H1 (cell line): Measurements from ENCODE around the gene CCDC117. TPM values are rescaled to one million over a fixed set of nuclear protein-coding genes. Genes with fewer than 3 reads are reported as not detected.

Source experiments
- CTCF ChIA-PET: fragments of 300-600 bp; sonication (Branson Sonifier 250); formaldehyde crosslinking; loops from one replicate; lab custom pipeline; 2021; ENCODE audit not compliant: partially characterized antibody; lab: Charles Lee
- POLR2A ChIA-PET: fragments of 300-600 bp; sonication (Branson Sonifier 250); formaldehyde crosslinking; loops from one replicate; lab custom pipeline; 2021; ENCODE audit warnings: inconsistent platforms; ENCODE audit not compliant: partially characterized antibody; lab: Charles Lee
- DNase-seq, 2 experiments: peaks; one replicate each; pipeline versions ENCODE4 v3.0.0 to v3.0.0-alpha.2; 2010 to 2022; ENCODE audit warnings: low spot score in 2 of 2, low read depth in 1 of 2, mixed read lengths in 1 of 2
- FAIRE-seq: peaks from 2 replicates; lab custom pipeline; 2011; peaks lifted over from hg19 to GRCh38; lab: Jason Lieb, UNC
- H2AFZ ChIP-seq: 2 replicates; pipeline ENCODE4 v1.8.1; 2012; ENCODE audit warnings: low read length, inconsistent platforms
- H2AK5ac ChIP-seq: 2 replicates; pipeline ENCODE4 v1.6.1; 2013; ENCODE audit warnings: low read depth, low read length
- H2BK120ac ChIP-seq: replicated peaks from 2 replicates; pipeline ENCODE3; 2013; ENCODE audit warnings: low read depth, low read length, inconsistent platforms
- H2BK12ac ChIP-seq: 2 replicates; pipeline ENCODE4 v1.6.1; 2013; ENCODE audit warnings: low read depth, low read length
- H2BK15ac ChIP-seq: 2 replicates; pipeline ENCODE4 v1.6.1; 2013; ENCODE audit warnings: low read length
- H2BK20ac ChIP-seq: 2 replicates; pipeline ENCODE4 v1.6.1; 2013; ENCODE audit warnings: low read length
- H2BK5ac ChIP-seq: 2 replicates; pipeline ENCODE4 v1.6.1; 2013; ENCODE audit warnings: low read depth, low read length
- H3K14ac ChIP-seq: 2 replicates; pipeline ENCODE4 v1.6.1; 2013; ENCODE audit warnings: inconsistent platforms; ENCODE audit not compliant: insufficient read length
- H3K18ac ChIP-seq: 2 replicates; pipeline ENCODE4 v1.6.1; 2013; ENCODE audit warnings: low read length; ENCODE audit errors: extremely low read depth
- H3K23ac ChIP-seq: 2 replicates; pipeline ENCODE4 v1.6.1; 2013; ENCODE audit warnings: inconsistent platforms; ENCODE audit not compliant: insufficient read length
- H3K23me2 ChIP-seq: 2 replicates; pipeline ENCODE4 v1.6.1; 2013; ENCODE audit warnings: low read depth, low read length
- H3K27ac ChIP-seq: 2 replicates; pipeline ENCODE4 v1.6.1; 2011; ENCODE audit warnings: low read depth, low read length, inconsistent platforms
- H3K27me3 ChIP-seq, 4 experiments: replicated peaks in 1 of 4; 1 replicate in 1 of 4; 2 replicates in 3 of 4; pipeline versions ENCODE4 v1.6.1 to v1.8.1; 2011 to 2013; ENCODE audit warnings: low read length in 3 of 4, mild to moderate bottlenecking in 3 of 4, inconsistent platforms in 2 of 4, mixed read lengths in 2 of 4, moderate library complexity in 1 of 4; ENCODE audit not compliant: control insufficient read depth in 3 of 4, insufficient read depth in 3 of 4; ENCODE audit errors: extremely low read depth in 1 of 4
- H3K36me3 ChIP-seq, 4 experiments: 2 replicates each; pipeline versions ENCODE4 v1.6.1 to v1.8.1; 2011 to 2013; ENCODE audit warnings: mild to moderate bottlenecking in 4 of 4, low read length in 3 of 4, moderate library complexity in 2 of 4, control low read depth in 1 of 4, inconsistent platforms in 1 of 4; ENCODE audit not compliant: insufficient read depth in 4 of 4, control insufficient read depth in 2 of 4
- H3K4ac ChIP-seq: replicated peaks from 2 replicates; pipeline ENCODE3; 2013; ENCODE audit warnings: low read length, low read depth, mixed read lengths, inconsistent platforms; ENCODE audit not compliant: insufficient read length
- H3K4me1 ChIP-seq, 4 experiments: replicated peaks in 1 of 4; 1 replicate in 1 of 4; 2 replicates in 3 of 4; pipeline versions ENCODE4 v1.6.1 to v1.8.1; 2011 to 2013; ENCODE audit warnings: low read length in 3 of 4, inconsistent platforms in 2 of 4, mixed read lengths in 1 of 4; ENCODE audit not compliant: insufficient read depth in 4 of 4, control insufficient read depth in 3 of 4
- H3K4me2 ChIP-seq, 2 experiments: 2 replicates each; pipeline versions ENCODE4 v1.6.1 to v1.8.1; 2011 to 2013; ENCODE audit warnings: low read depth in 2 of 2, low read length in 2 of 2, control low read depth in 1 of 2, inconsistent platforms in 1 of 2, mild to moderate bottlenecking in 1 of 2; ENCODE audit not compliant: insufficient read depth in 1 of 2
- H3K4me3 ChIP-seq, 4 experiments: fragments of 200-600, 300-600 bp in 1 of 4; sonication (generic), shearing (Covaris generic), sonication (Bioruptor Twin) in 1 of 4; 2 replicates each; pipeline versions ENCODE4 v1.5.1 to v1.8.1; 2011 to 2016; ENCODE audit warnings: low read length in 4 of 4, low read depth in 3 of 4, control low read depth in 2 of 4, inconsistent platforms in 2 of 4, mild to moderate bottlenecking in 2 of 4, mixed read lengths in 1 of 4, moderate library complexity in 1 of 4; ENCODE audit not compliant: insufficient read depth in 2 of 4; ENCODE audit errors: extremely low read depth in 1 of 4
- H3K56ac ChIP-seq: replicated peaks from 2 replicates; pipeline ENCODE3; 2013; ENCODE audit warnings: low read depth, mild to moderate bottlenecking, mixed read lengths, low read length, inconsistent platforms; ENCODE audit not compliant: insufficient read length
- H3K79me1 ChIP-seq: 2 replicates; pipeline ENCODE4 v1.6.1; 2013; ENCODE audit warnings: low read depth, low read length, control low read depth
- H3K79me2 ChIP-seq, 2 experiments: 2 replicates each; pipeline versions ENCODE4 v1.6.1 to v1.8.1; 2012 to 2013; ENCODE audit warnings: low read length in 2 of 2, mild to moderate bottlenecking in 2 of 2, inconsistent platforms in 1 of 2; ENCODE audit not compliant: insufficient read depth in 2 of 2, control insufficient read depth in 1 of 2
- H3K9ac ChIP-seq, 4 experiments: replicated peaks in 1 of 4; 1 replicate in 1 of 4; 2 replicates in 3 of 4; pipeline versions ENCODE4 v1.6.1 to v1.8.1; 2011 to 2013; ENCODE audit warnings: low read depth in 3 of 4, low read length in 3 of 4, control low read depth in 2 of 4, mild to moderate bottlenecking in 2 of 4, moderate library complexity in 2 of 4, inconsistent platforms in 1 of 4; ENCODE audit errors: extremely low read depth in 1 of 4
- H3K9me3 ChIP-seq, 2 experiments: 2 replicates each; pipeline versions ENCODE4 v1.6.1 to v1.8.1; 2012 to 2013; ENCODE audit warnings: mild to moderate bottlenecking in 2 of 2, moderate library complexity in 2 of 2, control low read depth in 1 of 2, inconsistent platforms in 1 of 2, low read depth in 1 of 2, low read length in 1 of 2, mixed read lengths in 1 of 2; ENCODE audit not compliant: insufficient read depth in 2 of 2
- H4K20me1 ChIP-seq, 2 experiments: replicated peaks in 1 of 2; 2 replicates each; pipeline versions ENCODE3 to v1.8.1; 2011 to 2013; ENCODE audit warnings: inconsistent platforms in 2 of 2, low read length in 2 of 2, mild to moderate bottlenecking in 1 of 2; ENCODE audit not compliant: insufficient read depth in 2 of 2, control insufficient read depth in 1 of 2
- H4K5ac ChIP-seq: 2 replicates; pipeline ENCODE4 v1.6.1; 2013; ENCODE audit warnings: low read length, low read depth, mixed read lengths, inconsistent platforms; ENCODE audit not compliant: insufficient read length
- H4K8ac ChIP-seq: 2 replicates; pipeline ENCODE4 v1.8.0; 2013; ENCODE audit warnings: mild to moderate bottlenecking, moderate library complexity, low read length, inconsistent platforms; ENCODE audit not compliant: insufficient read depth; ENCODE audit errors: extremely low read depth
- H4K91ac ChIP-seq: replicated peaks from 2 replicates; pipeline ENCODE3; 2013; ENCODE audit warnings: low read length, mixed read lengths, inconsistent platforms; ENCODE audit not compliant: insufficient read length
- CTBP2 ChIP-seq: IDR thresholded peaks from 2 replicates; pipeline ENCODE4 v1.7.0; 2011; ENCODE audit warnings: borderline replicate concordance, mild to moderate bottlenecking, moderate library complexity, mixed read lengths, low read length; ENCODE audit not compliant: insufficient read depth, insufficient read length
- NRF1 ChIP-seq: IDR thresholded peaks from 2 replicates; pipeline ENCODE4 v1.6.1; 2011; ENCODE audit warnings: mild to moderate bottlenecking, low read depth, low read length, improper control_type of control experiment
- SUZ12 ChIP-seq: fragments of 200-600 bp; sonication (generic); IDR thresholded peaks from 2 replicates; pipeline ENCODE4 v1.6.1; 2012; ENCODE audit warnings: mild to moderate bottlenecking, inconsistent platforms, low read length, moderate library complexity, mixed read lengths
- TEAD4 ChIP-seq: IDR thresholded peaks from 2 replicates; pipeline ENCODE4 v1.6.1; 2012; ENCODE audit warnings: low read depth, low read length, inconsistent platforms, mixed read lengths
- WGBS, 2 experiments: shearing (Covaris generic) in 1 of 2; methylation state at CpG; one replicate each; pipeline versions ENCODE4 v1.1.6 to v1.1.7; 2013 to 2015; ENCODE audit warnings: low lambda C conversion rate in 2 of 2, mixed read lengths in 2 of 2, inconsistent platforms in 1 of 2, low coverage in 1 of 2, missing lambda C conversion rate in 1 of 2; ENCODE audit not compliant: insufficient replicate concordance in 2 of 2, insufficient coverage in 1 of 2, insufficient read length in 1 of 2; ENCODE audit errors: extremely low coverage in 1 of 2, missing lambda C conversion rate in 1 of 2; 5-methylcytosine and 5-hydroxymethylcytosine counted together
- polyA plus RNA-seq, 7 experiments: library from polyadenylated mRNA; depleted of rRNA in 3 of 7; stranded (reverse) in 5 of 7; unstranded in 2 of 7; fragments of >200 nt in 5 of 7; fragments of 200-250 nt in 2 of 7; gene quantifications; 1 replicate in 5 of 7; 2 replicates in 1 of 7; 4 replicates in 1 of 7; pipeline versions ENCODE4 v1.2.1 to v1.2.3, GENCODE V29; 2011 to 2013; ENCODE audit warnings: missing spikeins in 2 of 7, mixed read lengths in 2 of 7
- total RNA-seq: library from RNA; stranded (reverse); fragmentation: NEBNext Ultra II Directional; extraction: Animal tissue kit (Norgen Biotek cat#: 25700); gene quantifications from 2 replicates; pipeline ENCODE4 v1.2.1, GENCODE V29; 2021

Gene CCDC117
- total and polyA plus RNA-seq, 2 of the 8 experiments (the other 6 are each of a cell fraction or from before 2014, with no cell fraction given) = 9.1 to 43.1 TPM

DNA sequence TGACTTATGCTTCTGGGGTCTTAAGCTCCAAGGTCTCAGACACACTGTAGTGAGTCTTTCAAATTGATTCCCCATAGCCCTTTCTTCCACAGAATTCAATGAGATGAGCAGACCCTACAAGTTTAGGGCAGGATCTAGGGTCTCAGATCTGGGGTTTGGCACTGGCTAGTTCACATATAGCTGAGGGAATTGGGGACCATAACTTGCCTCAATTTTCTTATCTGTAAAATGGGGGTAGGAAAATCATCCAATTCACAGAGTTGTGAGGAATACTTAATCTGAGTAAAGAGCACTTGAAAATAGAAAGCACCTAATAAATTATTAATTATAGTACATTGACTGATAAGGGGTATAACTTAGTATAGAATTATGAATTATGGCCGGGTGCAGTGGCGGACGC is 5.9 kb upstream of the CCDC117 start:
- no peaks in the 10 kb centered on the region for H4K20me1 ChIP-seq
- H4K5ac ChIP-seq = no peak overlapping the region
- H2BK120ac ChIP-seq = no peak overlapping the region
- H4K91ac ChIP-seq = no peak overlapping the region
- no peaks in the 10 kb centered on the region for H3K23me2 ChIP-seq
- WGBS, 2 experiments = 98% methylated on average over 3 of the region's 3 CpGs; no CpG with 5 or more reads in 1 of the 2 experiments
- H3K9me3 ChIP-seq = no peaks in the 10 kb centered on the region
- H3K9ac ChIP-seq = no peak overlapping the region
- H2BK15ac ChIP-seq = no peak overlapping the region
- no peaks in the 10 kb centered on the region for H3K4me1 ChIP-seq
- no peak overlapping the region for H3K27ac ChIP-seq
- no peak overlapping the region for H4K8ac ChIP-seq
- H3K4ac ChIP-seq = no peak overlapping the region
- H3K4me3 ChIP-seq = no peak overlapping the region
- no peak overlapping the region for H2BK20ac ChIP-seq
- CTCF ChIA-PET = interaction anchor here (0.7 to 1.0 kb wide), 2 partner anchors 13 to 215 kb away, joined by 3 to 4 read pairs; no protein-coding TSS in a partner anchor
- no peak overlapping the region for H3K56ac ChIP-seq
- no peak overlapping the region for H2BK12ac ChIP-seq
- H3K27me3 ChIP-seq = no peaks in the 10 kb centered on the region
- H3K79me2 ChIP-seq = no peaks in the 10 kb centered on the region
- no peak overlapping the region for H3K18ac ChIP-seq
- no peaks in the 10 kb centered on the region for H3K79me1 ChIP-seq
- FAIRE-seq (no peak), DNase-seq (no peak)
- no peak overlapping the region for H2AFZ ChIP-seq
- H3K23ac ChIP-seq = no peak overlapping the region
- H3K36me3 ChIP-seq = no peaks in the 10 kb centered on the region
- no peak overlapping the region for H2BK5ac ChIP-seq
- H2AK5ac ChIP-seq = no peak overlapping the region
- TF ChIP-seq SUZ12 (no peak), TEAD4 (no peak), NRF1 (no peak), CTBP2 (no peak)
- no peak overlapping the region for H3K14ac ChIP-seq
- no peak overlapping the region for H3K4me2 ChIP-seq
- POLR2A ChIA-PET = interaction anchor here (0.8 to 1.5 kb wide), 3 partner anchors 10 to 32 kb away, joined by 3 to 4 read pairs (median 3); no protein-coding TSS in a partner anchor
